Smooth muscle cell (in vitro differentiated cells): ENCODE data around the gene KASH5. TPM values are rescaled to one million over a fixed set of nuclear protein-coding genes. Genes with fewer than 3 reads are reported as not detected.

Experiments
- DNase-seq: peaks from one replicate; lab custom pipeline; 2025; ENCODE audit not compliant: unreplicated experiment; lab: John Stamatoyannopoulos, UW
- H2AFZ ChIP-seq: fragments of 200-600 bp; sonication (generic); 2 replicates; pipeline ENCODE4 v1.6.0; 2016; ENCODE audit warnings: antibody characterized with exemption, low read depth, mild to moderate bottlenecking
- H3F3A ChIP-seq: fragments of 200-600 bp; sonication (generic); 2 replicates; pipeline ENCODE4 v1.6.0; 2017; ENCODE audit warnings: antibody characterized with exemption, low read depth
- H3K27ac ChIP-seq: fragments of 200-600 bp; sonication (generic); 2 replicates; pipeline ENCODE4 v1.5.1; 2016; ENCODE audit warnings: low read depth, mild to moderate bottlenecking
- H3K27me3 ChIP-seq: fragments of 200-600 bp; sonication (generic); 2 replicates; pipeline ENCODE4 v1.6.1; 2016; ENCODE audit warnings: low read depth, mild to moderate bottlenecking
- H3K36me3 ChIP-seq: fragments of 200-600 bp; sonication (generic); 2 replicates; pipeline ENCODE4 v1.5.1; 2016; ENCODE audit warnings: low read depth
- H3K4me1 ChIP-seq: fragments of 200-600 bp; sonication (generic); 2 replicates; pipeline ENCODE4 v1.5.1; 2016; ENCODE audit warnings: low read depth
- H3K4me2 ChIP-seq: fragments of 200-600 bp; sonication (generic); 2 replicates; pipeline ENCODE4 v1.6.0; 2016; ENCODE audit warnings: mild to moderate bottlenecking
- H3K4me3 ChIP-seq: fragments of 200-600 bp; sonication (generic); 2 replicates; pipeline ENCODE4 v1.5.1; 2016; ENCODE audit warnings: mild to moderate bottlenecking
- H3K79me2 ChIP-seq: fragments of 200-600 bp; sonication (generic); 2 replicates; pipeline ENCODE4 v1.6.0; 2016; ENCODE audit warnings: low read depth, mild to moderate bottlenecking
- H3K9ac ChIP-seq: fragments of 200-600 bp; sonication (generic); 2 replicates; pipeline ENCODE4 v1.6.0; 2016; ENCODE audit warnings: low read depth
- H3K9me3 ChIP-seq: fragments of 200-600 bp; sonication (generic); replicated peaks from 2 replicates; pipeline ENCODE4 v1.5.1; 2016; ENCODE audit warnings: low read depth
- H4K20me1 ChIP-seq: fragments of 200-600 bp; sonication (generic); 2 replicates; pipeline ENCODE4 v1.6.0; 2016; ENCODE audit warnings: low read depth
- CTCF ChIP-seq: fragments of 200-600 bp; sonication (generic); IDR thresholded peaks from 2 replicates; pipeline ENCODE4 v1.5.1; 2017; ENCODE audit warnings: borderline replicate concordance, mild to moderate bottlenecking, antibody characterized with exemption; ENCODE audit not compliant: insufficient read depth, poor library complexity, severe bottlenecking
- WGBS: methylation state at CpG from one replicate; pipeline ENCODE4 v1.1.7; 2016; ENCODE audit warnings: low lambda C conversion rate; 5-methylcytosine and 5-hydroxymethylcytosine counted together
- polyA plus RNA-seq: library from polyadenylated mRNA; unstranded; fragments of >200 nt; fragmentation: Nextera tagmentation; extraction: Ambion mirVana; gene quantifications from 2 replicates; pipeline ENCODE4 v1.2.1, GENCODE V29; 2016
- total RNA-seq: library from RNA; depleted of rRNA; stranded (reverse); fragments of >200 nt; gene quantifications from 2 replicates; pipeline ENCODE4 v1.2.3, GENCODE V29; 2014

Gene KASH5
- total and polyA plus RNA-seq, 2 experiments from 2014 or later = not detected

GRCh38 chr19:49436381-49437017 lies 48.5 kb downstream of the KASH5 start:
- no peak overlapping the region for H3K4me3 ChIP-seq
- DNase-seq = no peak
- 22% methylated on average over 41 of the region's 42 CpGs for WGBS
- no peaks in the 10 kb centered on the region for H3K79me2 ChIP-seq
- H3K4me2 ChIP-seq = no peak overlapping the region
- H3K27me3 ChIP-seq = peaks cover 98% of the 10 kb centered on the region
- H3K9ac ChIP-seq = no peak overlapping the region
- no peaks in the 10 kb centered on the region for H4K20me1 ChIP-seq
- no peaks in the 10 kb centered on the region for H3K4me1 ChIP-seq
- H3F3A ChIP-seq = no peaks in the 10 kb centered on the region
- no peak overlapping the region for H3K27ac ChIP-seq
- H3K36me3 ChIP-seq = no peaks in the 10 kb centered on the region
- no peak overlapping the region for H2AFZ ChIP-seq
- no peak for TF ChIP-seq CTCF
- no peaks in the 10 kb centered on the region for H3K9me3 ChIP-seq

- Histone ChIP-seq H3K27me3 (peaks cover 98% of the 10 kb centered on the region), H3F3A (peaks cover 6% of the 10 kb centered on the region), H3K4me1 (peaks cover 6% of the 10 kb centered on the region), H3K9ac (no peak overlapping the region), H3K79me2 (no peaks in the 10 kb centered on the region), H3K9me3 (no peaks in the 10 kb centered on the region), H3K27ac (no peak overlapping the region), H3K4me2 (no peak overlapping the region), H4K20me1 (no peaks in the 10 kb centered on the region), H2AFZ (no peak overlapping the region), H3K4me3 (no peak overlapping the region), H3K36me3 (no peaks in the 10 kb centered on the region)
- no peak for DNase-seq
- no peak for TF ChIP-seq CTCF
- WGBS = 46% methylated on average over 7 of the region's 8 CpGs
Observed at GRCh38 chr19:49437231-49437630, 49.2 kb downstream of the KASH5 start.

- no peaks in the 10 kb centered on the region for H3K36me3 ChIP-seq
- no peak overlapping the region for H3K4me2 ChIP-seq
- H3K79me2 ChIP-seq = no peaks in the 10 kb centered on the region
- H4K20me1 ChIP-seq = no peaks in the 10 kb centered on the region
- H3K27ac ChIP-seq = no peak overlapping the region
- TF ChIP-seq CTCF = no peak
- peaks cover 92% of the 10 kb centered on the region for H3K27me3 ChIP-seq
- H3K9ac ChIP-seq = no peak overlapping the region
- peaks cover 6% of the 10 kb centered on the region for H3K4me1 ChIP-seq
- no peak for DNase-seq
- no peak overlapping the region for H2AFZ ChIP-seq
- WGBS = 28% methylated on average over 4 of the region's 6 CpGs
- H3K9me3 ChIP-seq = no peaks in the 10 kb centered on the region
- H3F3A ChIP-seq = peaks cover 8% of the 10 kb centered on the region
- H3K4me3 ChIP-seq = no peak overlapping the region
Observed at GRCh38 chr19:49438261-49438660, 50.2 kb downstream of the KASH5 start.

- H4K20me1 ChIP-seq = no peaks in the 10 kb centered on the region
- no peak overlapping the region for H3K4me2 ChIP-seq
- no peak overlapping the region for H3K27ac ChIP-seq
- 68% methylated on average over 6 of the region's 6 CpGs for WGBS
- H2AFZ ChIP-seq = no peak overlapping the region
- DNase-seq = no peak
- no peak overlapping the region for H3K4me3 ChIP-seq
- H3K4me1 ChIP-seq = peaks cover 6% of the 10 kb centered on the region
- TF ChIP-seq CTCF = no peak
- H3K79me2 ChIP-seq = no peaks in the 10 kb centered on the region
- peaks cover 8% of the 10 kb centered on the region for H3F3A ChIP-seq
- no peaks in the 10 kb centered on the region for H3K9me3 ChIP-seq
- no peak overlapping the region for H3K9ac ChIP-seq
- peaks cover 76% of the 10 kb centered on the region for H3K27me3 ChIP-seq
- H3K36me3 ChIP-seq = no peaks in the 10 kb centered on the region
Observed at GRCh38 chr19:49439836-49440235, 51.8 kb downstream of the KASH5 start.
